IPS DF 6.9 (cell line): ENCODE measurements around the gene MB.

Experiments used
- DNase-seq: peaks from one replicate; pipeline ENCODE4 v3.0.0-alpha.2; 2013; ENCODE audit warnings: low read depth, low spot score
- H3K27ac ChIP-seq: one replicate; pipeline ENCODE4 v1.5.1; 2013; ENCODE audit warnings: low read length, control low read depth
- H3K27me3 ChIP-seq: 2 replicates; pipeline ENCODE4 v1.6.1; 2013; ENCODE audit warnings: mild to moderate bottlenecking, low read length; ENCODE audit not compliant: control insufficient read depth, insufficient read depth
- H3K36me3 ChIP-seq: 2 replicates; pipeline ENCODE4 v1.6.1; 2013; ENCODE audit warnings: low read length; ENCODE audit not compliant: control insufficient read depth, insufficient read depth
- H3K4me1 ChIP-seq: 2 replicates; pipeline ENCODE4 v1.6.1; 2013; ENCODE audit warnings: low read length; ENCODE audit not compliant: control insufficient read depth, insufficient read depth
- H3K4me3 ChIP-seq: 2 replicates; pipeline ENCODE4 v1.5.1; 2013; ENCODE audit warnings: mild to moderate bottlenecking, low read length
- H3K9me3 ChIP-seq: 2 replicates; pipeline ENCODE4 v1.6.1; 2013; ENCODE audit warnings: low read length, inconsistent platforms; ENCODE audit not compliant: control insufficient read depth, insufficient read depth
- WGBS: extraction: QIAGEN DNeasy Blood & Tissue Kit; methylation state at CpG from one replicate; pipeline ENCODE4 v1.1.7; 2013; ENCODE audit warnings: mixed read lengths, missing lambda C conversion rate; ENCODE audit not compliant: insufficient read length, insufficient coverage; 5-methylcytosine and 5-hydroxymethylcytosine counted together

Gene MB

GRCh38 chr22:35605851-35606481, 11.2 kb downstream of the MB start:
- Histone ChIP-seq H3K9me3 (no peaks in the 10 kb centered on the region), H3K4me1 (no peaks in the 10 kb centered on the region)

GRCh38 chr22:35605369-35605680, 11.8 kb downstream of the MB start:
- Histone ChIP-seq H3K4me3 (no peak overlapping the region), H3K4me1 (no peaks in the 10 kb centered on the region), H3K27ac (no peak overlapping the region), H3K27me3 (no peaks in the 10 kb centered on the region), H3K9me3 (no peaks in the 10 kb centered on the region), H3K36me3 (no peaks in the 10 kb centered on the region)
- no CpG with 5 or more reads among the region's 2 CpGs for WGBS
- no peak for DNase-seq

More at GRCh38 chr22:35605851-35606481, 11.2 kb downstream of the MB start:
- Histone ChIP-seq H3K27me3 (no peaks in the 10 kb centered on the region), H3K27ac (no peak overlapping the region), H3K4me3 (no peak overlapping the region), H3K36me3 (no peaks in the 10 kb centered on the region)
- no CpG with 5 or more reads among the region's 13 CpGs for WGBS
- no peak for DNase-seq

- Histone ChIP-seq H3K4me3 (no peak overlapping the region), H3K27ac (no peak overlapping the region), H3K36me3 (no peaks in the 10 kb centered on the region), H3K27me3 (no peaks in the 10 kb centered on the region), H3K4me1 (no peaks in the 10 kb centered on the region), H3K9me3 (no peaks in the 10 kb centered on the region)
- no peak for DNase-seq
- no CpG with 5 or more reads among the region's 9 CpGs for WGBS
These were observed 12.3 kb downstream of the MB start for GRCh38 chr22:35604621-35605368.

GRCh38 chr22:35601743-35602615, 15.2 kb downstream of the MB start:
- WGBS: no CpG with 5 or more reads among the region's 9 CpGs
- Histone ChIP-seq H3K27me3 (no peaks in the 10 kb centered on the region), H3K9me3 (no peaks in the 10 kb centered on the region), H3K4me1 (no peaks in the 10 kb centered on the region), H3K4me3 (no peak overlapping the region), H3K27ac (no peak overlapping the region), H3K36me3 (no peaks in the 10 kb centered on the region)
- no peak for DNase-seq

- Histone ChIP-seq H3K4me3 (no peak overlapping the region), H3K36me3 (no peaks in the 10 kb centered on the region), H3K27ac (no peak overlapping the region), H3K27me3 (no peaks in the 10 kb centered on the region), H3K4me1 (no peaks in the 10 kb centered on the region), H3K9me3 (no peaks in the 10 kb centered on the region)
- DNase-seq: no peak
- WGBS: 100% methylated on average over 1 of the region's 5 CpGs
These were observed 16.0 kb downstream of the MB start for GRCh38 chr22:35601013-35601580.

- H3K27ac ChIP-seq: no peak overlapping the region
- no peaks in the 10 kb centered on the region for H3K9me3 ChIP-seq
- H3K4me1 ChIP-seq: no peaks in the 10 kb centered on the region
- no CpG with 5 or more reads among the region's 12 CpGs for WGBS
- no peak for DNase-seq
- no peaks in the 10 kb centered on the region for H3K36me3 ChIP-seq
- no peak overlapping the region for H3K4me3 ChIP-seq
- no peaks in the 10 kb centered on the region for H3K27me3 ChIP-seq
These were observed 16.7 kb downstream of the MB start for GRCh38 chr22:35600476-35600875.

- no peak overlapping the region for H3K27ac ChIP-seq
- H3K27me3 ChIP-seq: no peaks in the 10 kb centered on the region
- no peak for DNase-seq
- H3K9me3 ChIP-seq: no peaks in the 10 kb centered on the region
- no peaks in the 10 kb centered on the region for H3K4me1 ChIP-seq
- H3K4me3 ChIP-seq: no peak overlapping the region
- WGBS: no CpG with 5 or more reads among the region's 4 CpGs
- H3K36me3 ChIP-seq: no peaks in the 10 kb centered on the region
These were observed 17.8 kb downstream of the MB start for GRCh38 chr22:35599364-35599763.

GRCh38 chr22:35598396-35598710, 18.8 kb downstream of the MB start:
- Histone ChIP-seq H3K9me3 (no peaks in the 10 kb centered on the region), H3K4me3 (no peak overlapping the region), H3K4me1 (peaks cover 4% of the 10 kb centered on the region), H3K27me3 (no peaks in the 10 kb centered on the region), H3K27ac (no peak overlapping the region), H3K36me3 (no peaks in the 10 kb centered on the region; the same call in 1 of the 2 replicates)
- no CpG with 5 or more reads among the region's 4 CpGs for WGBS
- DNase-seq: no peak

GRCh38 chr22:35597692-35598395, 19.3 kb downstream of the MB start:
- Histone ChIP-seq H3K36me3 (no peaks in the 10 kb centered on the region; the same call in 1 of the 2 replicates), H3K27ac (no peak overlapping the region), H3K4me1 (peaks cover 4% of the 10 kb centered on the region), H3K27me3 (no peaks in the 10 kb centered on the region), H3K9me3 (no peaks in the 10 kb centered on the region), H3K4me3 (no peak overlapping the region)
- WGBS: no CpG with 5 or more reads among the region's 16 CpGs
- DNase-seq: no peak

- H3K9me3 ChIP-seq: no peaks in the 10 kb centered on the region
- WGBS: no CpG with 5 or more reads among the region's 7 CpGs
- DNase-seq: no peak
- no peaks in the 10 kb centered on the region; the same call in 1 of the 2 replicates for H3K36me3 ChIP-seq
- no peak overlapping the region for H3K27ac ChIP-seq
- no peaks in the 10 kb centered on the region for H3K27me3 ChIP-seq
- H3K4me3 ChIP-seq: no peak overlapping the region
- H3K4me1 ChIP-seq: peaks cover 4% of the 10 kb centered on the region
These were observed 20.3 kb downstream of the MB start for GRCh38 chr22:35596821-35597220.
